ENCODE data around the gene ZNF792. TPM values are rescaled to one million over a fixed set of nuclear protein-coding genes. Genes with fewer than 3 reads are reported as not detected.

ZNF792 gene
- total and polyA plus RNA-seq, 2 of the 8 experiments (the other 6 are each of a cell fraction or from before 2014, with no cell fraction given): 2.5 to 7.2 TPM

DNA sequence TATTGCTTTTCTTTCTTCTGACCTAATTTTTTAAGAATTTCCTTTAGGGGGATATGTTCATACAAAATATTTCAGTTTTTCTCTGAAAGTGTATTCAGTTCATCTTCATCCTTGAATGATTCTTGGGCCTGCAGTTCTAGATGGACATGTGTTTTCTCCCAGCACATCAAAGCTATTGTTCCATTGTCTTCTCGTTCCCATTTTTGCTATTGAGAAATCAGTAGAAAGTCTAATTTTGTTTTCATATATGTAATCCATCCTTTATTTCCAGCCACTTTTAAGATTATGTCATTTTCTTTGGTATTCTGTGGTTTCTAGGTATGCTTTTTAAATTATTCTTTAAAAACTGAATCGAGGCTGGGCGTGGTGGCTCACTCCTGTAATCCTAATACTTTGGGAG is 20.3 kb upstream of the ZNF792 start:
- POLR2A ChIA-PET (ENCODE audit: partially characterized antibody): interaction anchor here (0.7 to 1.2 kb wide), 4 partner anchors 15 to 28 kb away, joined by 3 to 4 read pairs (median 4); partner anchors contain the start of gene GRAMD1A
- FAIRE-seq: no peak
- H2AK5ac ChIP-seq (ENCODE audit: low read depth, low read length): no peak overlapping the region

More for the DNA sequence above, 20.3 kb upstream of the ZNF792 start:
- Histone ChIP-seq H4K5ac (ENCODE audit: insufficient read length, low read depth, low read length) (no peak overlapping the region), H3K79me2 (ENCODE audit: control insufficient read depth in 1 of 2, insufficient read depth in 2 of 2, low read length in 2 of 2) (no peaks in the 10 kb centered on the region), H2BK12ac (ENCODE audit: low read depth, low read length) (no peak overlapping the region), H4K8ac (ENCODE audit: extremely low read depth, insufficient read depth, low read length) (no peak overlapping the region), H4K20me1 (replicated peaks in 1 of 2; ENCODE audit: control insufficient read depth in 1 of 2, insufficient read depth in 2 of 2, low read length in 2 of 2) (no peaks in the 10 kb centered on the region), H2AFZ (ENCODE audit: low read length) (no peak overlapping the region), H3K56ac (replicated peaks; ENCODE audit: insufficient read length, low read depth, low read length) (no peak overlapping the region), H2BK120ac (replicated peaks; ENCODE audit: low read depth, low read length) (no peak overlapping the region), H3K4ac (replicated peaks; ENCODE audit: insufficient read length, low read depth, low read length) (no peak overlapping the region), H3K79me1 (ENCODE audit: low read depth, low read length) (no peaks in the 10 kb centered on the region), H3K4me3 (ENCODE audit: extremely low read depth in 1 of 4, insufficient read depth in 2 of 4, low read depth in 3 of 4, low read length in 4 of 4) (no peak overlapping the region), H3K4me1 (replicated peaks in 1 of 4; ENCODE audit: control insufficient read depth in 3 of 4, insufficient read depth in 4 of 4, low read length in 3 of 4) (peaks cover 2 to 7% (median 4%) of the 10 kb centered on the region in 4 experiments; a peak in 5 of 7 replicates), H2BK15ac (ENCODE audit: low read length) (no peak overlapping the region), H3K27ac (ENCODE audit: low read depth, low read length) (no peak overlapping the region), H2BK5ac (ENCODE audit: low read depth, low read length) (no peak overlapping the region), H3K18ac (ENCODE audit: extremely low read depth, low read length) (no peak overlapping the region), H3K14ac (ENCODE audit: insufficient read length) (no peak overlapping the region), H3K23me2 (ENCODE audit: low read depth, low read length) (no peaks in the 10 kb centered on the region), H3K27me3 (replicated peaks in 1 of 4; ENCODE audit: control insufficient read depth in 3 of 4, extremely low read depth in 1 of 4, insufficient read depth in 3 of 4, low read length in 3 of 4) (no peaks in the 10 kb centered on the region), H2BK20ac (ENCODE audit: low read length) (no peak overlapping the region), H3K9me3 (ENCODE audit: insufficient read depth in 2 of 2, low read depth in 1 of 2, low read length in 1 of 2) (no peaks in the 10 kb centered on the region), H3K9ac (replicated peaks in 1 of 4; ENCODE audit: extremely low read depth in 1 of 4, low read depth in 3 of 4, low read length in 3 of 4) (no peak overlapping the region), H4K91ac (replicated peaks; ENCODE audit: insufficient read length, low read length) (no peak overlapping the region), H3K4me2 (ENCODE audit: insufficient read depth in 1 of 2, low read depth in 2 of 2, low read length in 2 of 2) (no peak overlapping the region), H3K36me3 (ENCODE audit: control insufficient read depth in 2 of 4, insufficient read depth in 4 of 4, low read length in 3 of 4) (no peaks in the 10 kb centered on the region), H3K23ac (ENCODE audit: insufficient read length) (no peak overlapping the region)
- WGBS, 2 experiments (ENCODE audit: extremely low coverage in 1 of 2, insufficient coverage in 1 of 2, insufficient read length in 1 of 2, insufficient replicate concordance in 2 of 2, low coverage in 1 of 2, low lambda C conversion rate in 2 of 2, missing lambda C conversion rate in 1 of 2): 95% methylated on average over 3 of the region's 3 CpGs; no CpG with 5 or more reads in 1 of the 2 experiments
- CTCF ChIA-PET (ENCODE audit: partially characterized antibody): no interaction called here
- DNase-seq (ENCODE audit: low read depth in 1 of 2, low spot score in 2 of 2): no peak
- TF ChIP-seq EZH2 (IDR thresholded peaks at IDR 0.05; ENCODE audit: low read depth, low read length, severe bottlenecking) (no peak), TAF7 (optimal IDR thresholded peaks at IDR 0.05; ENCODE audit: borderline replicate concordance, low read depth, low read length) (no peak)

Measured in H1 (cell line).